Kidney glomerular epithelial cell (primary cell): ENCODE measurements around the gene SELENOO.
A peak's percentile ranks its signal among the peaks of the same experiment; 100 is the strongest.

Source experiments
- DNase-seq: peaks from one replicate; lab custom pipeline; 2025; lab: John Stamatoyannopoulos, UW

Gene SELENOO

DNA sequence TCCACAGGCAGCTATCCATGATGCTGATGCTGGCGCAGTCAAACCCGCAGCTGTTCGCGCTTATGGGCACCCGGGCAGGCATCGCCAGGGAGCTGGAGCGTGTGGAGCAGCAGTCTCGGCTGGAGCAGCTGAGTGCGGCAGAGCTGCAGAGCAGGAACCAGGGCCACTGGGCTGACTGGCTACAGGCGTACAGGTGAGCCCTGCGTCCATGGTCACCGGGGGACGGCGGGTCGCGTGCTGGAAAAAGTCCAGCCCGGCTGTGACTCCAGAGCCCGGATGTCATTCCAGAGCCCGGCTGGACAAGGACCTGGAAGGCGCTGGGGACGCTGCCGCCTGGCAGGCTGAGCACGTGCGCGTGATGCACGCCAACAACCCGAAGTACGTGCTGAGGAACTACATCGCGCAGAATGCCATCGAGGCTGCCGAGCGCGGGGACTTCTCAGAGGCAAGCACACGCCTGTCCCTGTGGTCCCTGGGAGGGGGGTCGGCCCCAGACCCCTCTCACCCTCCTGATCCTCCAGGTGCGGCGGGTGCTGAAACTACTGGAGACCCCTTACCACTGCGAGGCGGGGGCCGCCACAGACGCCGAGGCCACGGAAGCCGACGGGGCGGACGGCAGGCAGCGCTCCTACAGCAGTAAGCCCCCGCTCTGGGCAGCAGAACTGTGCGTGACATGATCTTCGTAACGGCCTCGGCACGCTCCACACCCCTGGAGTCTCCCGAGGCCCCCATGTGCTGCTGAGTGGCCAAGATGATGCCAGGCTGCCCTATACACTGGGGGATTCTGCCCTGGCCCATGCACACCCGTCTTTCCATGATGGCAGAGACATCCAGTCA, 16.1 kb downstream of the SELENOO start:
- DNase-seq, result no peak

DNA sequence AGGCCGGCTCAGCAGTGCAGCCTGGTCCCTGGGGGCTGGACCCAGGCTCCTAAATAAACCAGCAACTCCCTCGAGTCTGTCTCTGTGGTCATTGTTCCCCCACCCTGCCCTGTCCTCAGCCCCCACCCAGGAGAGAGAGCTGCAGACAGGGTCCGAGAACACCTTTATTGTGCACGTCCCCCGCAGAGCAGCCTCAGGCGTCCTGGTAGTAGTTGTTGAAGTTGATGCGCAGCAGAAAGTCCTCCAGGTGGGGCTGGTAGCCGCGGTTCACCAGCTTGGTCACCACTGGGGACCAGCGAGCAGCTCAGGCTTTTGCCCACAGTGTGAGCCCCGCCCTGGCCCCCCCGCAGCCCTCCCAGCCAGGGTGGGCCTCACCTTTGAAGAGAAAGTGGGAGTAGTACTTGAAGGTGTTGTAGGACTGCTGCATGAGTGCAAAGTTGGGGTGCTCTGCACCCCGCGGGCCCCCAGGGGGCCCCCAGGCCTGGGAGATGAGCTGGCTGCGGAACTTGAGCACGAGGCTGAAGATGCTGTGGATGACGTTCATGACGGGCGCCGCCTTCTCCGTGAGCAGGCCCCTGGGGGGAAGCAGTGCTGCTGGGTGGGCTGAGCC, 16.8 kb downstream of the SELENOO start:
- no peak for DNase-seq

DNA sequence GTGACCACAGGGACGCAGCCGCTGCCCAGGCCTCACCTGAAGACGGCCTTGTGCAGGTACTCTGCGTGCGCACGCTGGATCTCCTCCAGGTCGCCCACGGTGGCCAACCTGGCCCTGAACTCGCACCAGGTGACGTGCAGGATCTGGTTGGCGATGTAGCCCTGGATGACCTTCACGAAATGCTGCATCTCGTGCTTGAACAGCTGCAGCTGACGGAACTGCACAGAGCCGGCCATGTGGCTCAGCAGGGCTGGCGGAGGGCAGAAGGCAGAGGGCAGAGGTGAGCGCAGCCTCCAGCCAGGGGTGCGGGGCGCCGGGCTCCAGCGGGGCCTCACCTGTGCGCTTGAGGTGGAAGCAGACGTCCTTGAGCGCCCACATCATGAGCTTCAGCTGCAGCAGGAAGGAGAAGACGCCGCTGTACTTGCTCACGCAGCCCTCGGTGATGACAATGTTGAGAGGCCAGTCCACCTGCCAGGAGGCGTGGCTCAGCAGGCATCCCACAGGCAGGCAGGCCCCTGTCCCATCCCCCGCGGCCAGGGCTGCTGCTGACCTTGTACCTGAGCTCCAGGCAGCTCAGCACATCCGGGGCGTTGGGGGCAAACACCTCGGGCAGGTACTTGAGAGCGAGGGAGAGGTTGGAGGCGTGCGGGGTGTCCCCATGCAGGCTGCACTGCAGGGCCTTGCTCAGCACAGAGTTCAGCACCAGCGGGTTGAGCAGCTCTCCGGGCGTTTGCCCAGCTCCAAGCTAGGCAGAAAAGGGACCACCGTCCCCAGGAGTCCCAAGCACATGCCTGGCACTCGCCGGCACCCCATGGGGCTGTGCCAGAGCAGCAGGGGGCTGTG, 17.6 kb downstream of the SELENOO start:
- no peak for DNase-seq

DNA sequence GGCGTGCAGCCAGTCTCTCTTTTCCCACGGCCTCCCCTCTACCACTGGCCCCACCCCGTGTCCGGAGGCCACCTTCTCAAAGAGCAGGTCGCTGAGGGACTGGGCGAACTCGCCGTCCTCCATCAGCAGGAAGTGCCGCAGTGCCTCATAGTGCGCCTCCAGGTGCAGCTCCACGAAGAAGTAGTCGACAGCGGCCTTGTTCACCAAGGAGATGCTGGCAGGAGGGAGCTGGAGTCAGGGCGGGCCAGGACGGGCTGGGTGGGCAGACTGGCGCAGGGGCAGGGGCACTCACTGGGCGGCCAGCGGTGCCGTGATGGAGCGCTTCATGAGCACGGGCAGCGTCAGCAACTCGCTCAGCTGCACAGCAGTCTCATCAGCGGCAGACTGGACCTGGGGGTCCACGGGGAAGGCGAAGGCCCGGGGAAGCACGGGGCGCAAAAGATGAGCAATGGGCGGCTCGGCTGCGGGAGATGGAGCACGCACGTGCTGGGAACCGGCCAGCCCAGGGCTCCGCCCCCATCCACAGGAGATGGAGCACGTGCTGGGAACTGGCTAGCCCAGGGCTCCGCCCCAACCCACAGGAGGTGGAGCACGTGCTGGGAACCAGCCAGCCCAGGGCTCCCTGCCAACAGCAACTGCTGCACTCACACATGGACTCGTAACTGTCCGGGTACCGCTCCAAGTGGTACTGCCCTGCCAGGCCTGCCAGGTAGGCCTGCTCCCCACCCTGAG, 18.4 kb downstream of the SELENOO start:
- DNase-seq, result peak; percentile 7

DNA sequence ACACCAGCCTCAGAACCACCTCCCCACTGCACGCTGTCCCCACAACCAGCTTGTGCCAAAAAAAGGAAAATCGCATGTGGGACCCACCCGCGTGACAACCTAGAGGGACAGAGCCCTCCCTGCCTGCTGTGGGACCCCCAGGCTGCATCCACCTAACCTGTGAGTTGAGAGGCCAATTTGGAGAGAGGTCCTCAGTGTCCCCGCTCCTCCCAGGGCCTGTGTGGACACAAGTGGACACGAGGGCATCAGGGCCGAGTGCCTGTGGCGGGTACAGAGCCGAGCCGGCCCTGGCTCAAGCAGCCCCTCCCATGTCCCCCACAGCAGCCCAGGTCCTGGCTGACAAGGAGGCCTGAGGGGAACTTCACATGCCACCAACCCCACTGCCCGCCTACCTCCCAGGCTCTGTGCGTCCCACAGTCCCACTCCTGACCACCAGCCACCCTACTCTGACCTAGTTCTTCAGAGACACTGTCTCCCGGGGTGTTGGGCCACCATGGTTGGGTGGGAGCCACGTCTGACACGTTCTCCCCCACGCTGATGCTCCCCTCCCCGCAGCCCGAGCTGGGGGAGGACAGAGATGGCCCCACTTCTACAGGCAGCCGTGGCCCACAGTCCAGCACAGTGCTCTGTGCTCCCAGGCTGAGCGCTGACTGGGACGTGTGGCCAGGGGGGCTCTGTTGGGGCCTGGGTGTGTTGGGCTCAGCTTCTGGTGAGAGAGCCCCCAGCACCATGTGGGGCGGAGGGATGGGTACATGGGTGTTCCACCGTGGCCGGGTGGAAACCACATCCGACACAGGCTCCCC, 19.2 kb downstream of the SELENOO start:
- no peak for DNase-seq

DNA sequence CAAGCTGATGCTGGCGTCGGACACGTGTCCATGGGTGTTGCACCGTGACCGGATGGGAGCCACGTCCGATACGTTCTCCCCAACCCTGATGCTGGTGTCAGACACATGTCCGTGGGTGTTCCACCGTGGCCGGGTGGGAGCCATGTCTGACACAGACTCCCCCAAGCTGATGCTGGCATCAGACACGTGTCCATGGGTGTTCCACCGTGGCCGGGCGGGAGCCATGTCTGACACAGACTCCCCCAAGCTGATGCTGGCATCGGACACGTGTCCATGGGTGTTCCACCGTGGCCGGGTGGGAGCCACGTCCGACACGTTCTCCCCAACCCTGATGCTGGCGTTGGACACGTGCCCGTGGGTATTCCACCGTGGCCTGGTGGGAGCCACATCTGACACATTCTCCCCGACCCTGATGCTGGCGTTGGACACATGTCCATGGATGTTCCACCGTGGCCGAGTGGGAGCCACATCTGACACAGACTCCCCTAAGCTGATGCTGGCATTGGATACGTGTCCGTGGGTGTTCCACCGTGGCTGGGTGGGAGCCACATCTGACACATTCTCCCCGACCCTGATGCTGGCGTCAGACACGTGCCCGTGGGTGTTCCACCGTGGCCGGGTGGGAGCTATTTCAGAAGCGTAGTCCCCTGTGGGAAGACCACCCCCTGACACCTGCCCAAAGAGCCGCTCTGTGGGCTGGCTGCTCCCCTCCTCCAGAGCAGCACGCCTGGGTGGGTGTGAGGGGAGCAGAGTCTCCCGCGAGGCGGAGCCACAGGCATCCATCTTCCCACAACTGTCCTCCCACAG, 20.0 kb downstream of the SELENOO start:
- DNase-seq, result no peak

DNA sequence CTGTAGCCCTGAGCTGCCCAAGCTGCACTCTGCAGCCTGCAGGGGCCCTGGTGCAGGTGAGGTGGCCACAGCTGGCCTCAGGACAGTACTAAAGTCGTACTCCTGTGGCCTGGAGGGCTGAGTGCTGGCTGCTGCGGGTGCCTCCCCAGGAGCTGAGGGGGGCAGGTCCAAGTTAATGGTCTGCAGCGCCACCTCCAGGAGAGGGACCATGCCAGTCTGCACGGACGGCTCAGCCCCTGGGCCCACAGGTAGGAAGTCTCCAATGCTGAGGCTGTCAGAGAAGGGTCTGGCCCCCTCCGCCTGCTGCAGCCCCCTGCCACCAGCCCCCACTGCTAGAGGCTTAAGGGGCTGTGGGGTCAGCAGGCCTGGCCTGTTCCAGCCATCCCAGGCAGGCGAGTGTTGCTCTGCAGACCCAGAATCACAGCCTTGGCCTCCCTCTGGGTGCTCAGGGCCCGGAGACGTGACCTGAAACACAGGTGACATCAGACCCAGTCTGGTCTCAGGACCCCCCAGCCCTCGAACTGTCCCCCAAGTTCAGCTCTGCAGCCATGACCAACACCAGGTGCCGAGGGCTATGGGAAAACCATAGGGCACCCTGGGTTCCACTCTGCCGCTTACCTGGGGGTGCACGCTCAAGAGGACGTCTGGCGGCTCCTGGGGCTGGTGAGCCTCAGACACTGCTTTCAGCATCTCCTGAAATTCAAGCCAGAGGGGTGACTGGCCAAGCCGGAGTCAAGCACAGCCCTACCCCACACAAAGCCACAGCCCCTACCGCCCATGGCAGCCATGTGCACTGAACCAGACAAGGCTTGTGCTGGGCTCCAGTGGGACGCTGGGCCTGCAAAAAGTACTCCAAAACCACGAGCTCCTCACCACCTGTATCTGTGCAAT, 20.8 kb downstream of the SELENOO start:
- no peak for DNase-seq

DNA sequence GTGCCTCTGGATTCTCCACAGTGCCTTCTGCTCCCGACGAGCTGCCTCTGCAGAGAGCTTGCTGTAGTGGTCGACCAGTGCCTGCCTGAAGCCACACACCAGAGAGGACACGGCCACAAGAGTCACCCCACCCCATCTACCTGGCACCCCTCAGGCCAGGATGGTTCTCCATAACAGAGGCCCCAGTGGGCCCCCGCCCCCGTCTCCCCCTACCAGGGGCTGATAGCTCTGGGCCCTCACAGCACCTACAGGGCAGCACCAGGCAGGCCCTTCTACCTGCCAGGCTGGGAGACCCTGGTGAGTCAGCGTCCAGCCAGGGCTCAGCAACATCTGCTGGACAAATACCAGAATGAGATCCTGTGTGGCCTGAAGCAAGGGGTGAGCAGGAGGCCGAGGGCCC, 21.7 kb downstream of the SELENOO start:
- DNase-seq, result no peak

DNA sequence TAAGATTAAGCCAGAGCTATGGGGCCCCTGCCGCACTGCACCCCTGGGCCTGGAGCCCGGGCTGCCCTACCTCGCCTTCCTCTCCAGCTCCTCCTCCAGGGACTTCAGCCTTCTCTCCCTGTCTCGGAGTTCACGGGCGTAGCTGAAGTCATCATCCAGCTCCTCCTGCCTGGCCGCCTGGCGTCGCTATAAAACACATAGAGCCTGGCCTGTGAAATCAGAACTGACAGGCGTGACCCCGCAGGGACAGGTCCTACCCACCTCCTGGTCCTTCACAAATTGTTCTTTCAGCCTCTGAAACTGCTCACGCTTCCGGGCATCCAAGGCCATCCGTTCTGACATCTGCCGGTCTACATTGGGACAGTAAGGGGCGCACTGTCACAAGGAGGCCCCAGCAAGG, 23.3 kb downstream of the SELENOO start:
- no peak for DNase-seq

DNA sequence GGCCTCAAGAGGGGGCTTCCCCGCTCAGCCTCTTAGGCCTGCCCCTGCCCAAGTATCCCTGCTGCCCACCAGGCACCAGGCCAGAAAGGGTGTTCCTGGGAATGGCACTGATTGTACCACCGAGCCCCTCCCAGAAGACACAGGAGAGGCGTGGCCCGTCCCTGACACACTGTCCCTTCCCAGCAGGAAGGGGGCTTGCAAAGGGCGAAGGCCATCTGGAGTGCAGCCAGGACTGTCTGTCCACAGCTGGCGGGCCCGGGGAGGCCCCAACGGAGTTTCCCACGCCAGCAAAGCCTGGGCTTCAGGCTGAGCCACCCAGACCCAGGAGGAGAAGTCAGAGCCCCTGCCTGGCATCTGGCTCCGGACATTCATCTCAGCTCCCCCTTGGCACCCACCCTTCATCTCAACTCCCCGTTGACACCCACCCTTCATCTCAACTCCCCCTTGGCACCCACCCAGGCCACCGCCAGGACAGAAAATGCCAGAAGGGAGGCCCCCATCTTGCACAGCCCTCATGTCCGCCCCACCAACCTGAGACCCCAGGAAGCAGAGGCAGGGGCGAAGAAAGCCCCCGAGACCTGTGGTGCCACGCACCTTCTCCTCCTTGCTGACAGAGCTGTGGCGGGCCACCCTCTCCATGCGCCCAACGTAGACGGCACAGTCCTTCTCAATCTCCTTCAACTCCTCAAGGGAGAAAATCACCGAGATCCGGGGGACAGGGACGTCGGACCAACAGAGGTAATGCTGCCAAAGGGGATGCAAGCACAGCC, 24.6 kb downstream of the SELENOO start:
- no peak for DNase-seq

DNA sequence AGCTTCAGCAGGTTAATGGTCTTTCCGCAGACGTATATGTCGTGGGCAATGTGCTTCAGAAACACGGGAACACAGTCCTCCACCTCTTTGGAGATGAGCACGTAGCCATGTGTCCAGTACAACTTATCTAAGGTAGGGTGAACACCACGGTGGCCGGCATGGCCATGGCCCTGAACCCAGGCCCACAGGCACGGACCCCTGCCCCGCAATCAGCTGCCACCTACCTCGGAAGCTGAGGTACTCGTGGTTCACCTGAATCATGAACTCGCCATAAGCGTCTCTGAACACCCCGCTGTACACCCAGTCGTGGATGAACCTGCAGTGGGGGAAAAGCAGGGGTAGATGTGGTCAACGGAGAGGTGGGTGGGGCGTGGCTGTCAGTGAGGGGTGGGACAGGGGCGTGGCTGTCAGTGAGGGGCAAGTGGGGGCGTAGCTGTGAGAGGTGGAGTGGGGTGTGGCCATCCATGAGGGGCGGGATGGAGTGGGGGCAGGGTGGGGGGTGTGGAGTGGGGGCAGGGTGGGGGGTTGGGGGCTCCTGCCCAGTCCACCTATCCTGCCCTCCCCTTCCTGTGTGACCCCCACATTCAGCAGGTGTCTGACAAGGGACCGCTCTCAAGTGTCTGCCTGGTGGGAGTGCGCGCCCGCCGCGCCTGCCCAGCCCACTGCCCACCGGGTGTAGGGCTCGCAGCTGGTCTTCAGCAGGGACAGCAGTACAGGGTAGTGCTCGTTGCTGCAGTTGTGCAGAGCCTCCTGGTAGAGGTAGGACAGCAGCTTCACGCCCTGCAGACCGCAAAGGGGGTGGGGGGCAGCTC, 25.5 kb downstream of the SELENOO start:
- no peak for DNase-seq

DNA sequence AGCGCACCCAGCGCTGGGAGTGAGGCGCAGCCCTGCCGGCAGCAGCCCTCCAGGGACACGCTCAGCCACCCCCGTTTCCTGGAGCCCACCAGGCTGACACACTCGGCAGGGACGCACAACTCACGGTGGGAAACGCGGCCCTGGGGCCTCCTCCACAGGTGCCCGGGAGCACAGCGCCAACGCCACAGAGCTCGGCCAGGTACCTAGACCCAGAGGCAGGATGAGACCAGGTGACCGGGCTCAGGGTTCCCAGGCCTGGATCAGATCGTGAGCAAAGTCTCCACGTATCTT, 26.0 kb downstream of the SELENOO start:
- no peak for DNase-seq

DNA sequence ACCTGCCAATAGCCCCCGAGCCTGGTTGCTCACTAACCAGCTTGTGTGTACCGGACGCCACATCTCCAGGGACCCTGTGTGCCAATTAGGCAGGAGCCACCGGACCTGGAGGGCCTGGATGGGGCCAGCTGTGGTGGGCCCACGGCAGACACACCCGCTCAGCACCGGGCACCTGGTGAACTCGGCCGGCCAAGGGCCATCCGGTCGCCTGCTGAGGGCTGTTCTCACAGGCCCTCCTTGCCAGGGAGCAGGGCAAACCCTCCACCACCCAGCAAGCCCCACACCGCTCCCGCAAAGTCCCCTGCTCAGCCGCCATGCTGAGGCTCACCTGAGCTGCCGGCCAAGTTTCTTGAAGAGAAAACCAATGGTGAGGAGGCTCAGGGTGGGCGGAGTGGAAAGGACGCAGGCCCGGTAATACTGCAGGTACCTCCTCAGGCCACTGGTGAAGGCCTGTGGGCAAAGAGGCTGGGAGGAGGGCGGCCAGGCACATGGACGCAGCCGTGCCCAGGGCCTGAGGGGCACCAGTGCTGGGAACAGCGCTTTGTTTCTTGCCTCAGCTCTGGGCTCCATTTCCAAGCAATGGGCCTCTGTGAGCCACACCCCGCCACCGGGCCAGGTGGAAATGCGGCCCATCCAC, 26.9 kb downstream of the SELENOO start:
- DNase-seq, result no peak

DNA sequence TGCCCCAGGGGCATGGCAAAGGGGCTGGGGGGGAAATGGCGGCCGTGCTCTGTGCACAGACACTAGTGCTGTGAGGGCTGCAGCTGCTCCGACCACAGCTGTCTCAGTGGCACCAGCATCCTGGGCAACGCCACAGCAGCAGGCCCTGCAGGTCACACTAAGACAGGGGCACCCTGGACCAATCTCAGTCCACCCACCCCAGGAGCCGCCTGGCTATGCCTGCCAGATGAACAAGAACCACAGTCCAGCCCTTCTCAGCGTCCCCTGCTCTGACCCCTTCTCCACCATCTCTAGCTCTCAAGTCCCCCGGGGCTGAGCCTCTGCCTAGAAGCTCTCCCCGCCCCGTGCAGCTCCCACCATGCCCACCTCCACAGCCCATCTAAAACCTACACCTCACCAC, 27.6 kb downstream of the SELENOO start:
- DNase-seq, result no peak

DNA sequence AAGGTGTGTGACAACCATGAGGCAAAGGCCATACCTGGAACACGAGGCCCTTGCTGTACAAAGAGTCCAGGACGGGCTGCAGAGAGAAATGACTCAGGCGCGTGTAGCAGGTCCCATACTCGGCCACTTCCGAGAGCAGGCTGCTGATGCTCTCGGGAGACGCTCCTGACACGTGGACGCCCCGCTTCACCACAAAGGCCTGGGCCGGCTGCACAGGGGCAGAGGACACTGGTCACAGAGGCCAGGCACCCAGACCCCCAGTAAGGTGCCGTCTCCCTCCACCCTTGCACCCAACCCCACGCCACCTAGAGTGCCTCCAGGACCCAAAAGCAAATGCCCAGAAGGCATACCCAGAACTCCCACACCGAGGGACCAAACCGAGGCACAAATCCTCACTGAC, 28.6 kb downstream of the SELENOO start:
- DNase-seq, result no peak

DNA sequence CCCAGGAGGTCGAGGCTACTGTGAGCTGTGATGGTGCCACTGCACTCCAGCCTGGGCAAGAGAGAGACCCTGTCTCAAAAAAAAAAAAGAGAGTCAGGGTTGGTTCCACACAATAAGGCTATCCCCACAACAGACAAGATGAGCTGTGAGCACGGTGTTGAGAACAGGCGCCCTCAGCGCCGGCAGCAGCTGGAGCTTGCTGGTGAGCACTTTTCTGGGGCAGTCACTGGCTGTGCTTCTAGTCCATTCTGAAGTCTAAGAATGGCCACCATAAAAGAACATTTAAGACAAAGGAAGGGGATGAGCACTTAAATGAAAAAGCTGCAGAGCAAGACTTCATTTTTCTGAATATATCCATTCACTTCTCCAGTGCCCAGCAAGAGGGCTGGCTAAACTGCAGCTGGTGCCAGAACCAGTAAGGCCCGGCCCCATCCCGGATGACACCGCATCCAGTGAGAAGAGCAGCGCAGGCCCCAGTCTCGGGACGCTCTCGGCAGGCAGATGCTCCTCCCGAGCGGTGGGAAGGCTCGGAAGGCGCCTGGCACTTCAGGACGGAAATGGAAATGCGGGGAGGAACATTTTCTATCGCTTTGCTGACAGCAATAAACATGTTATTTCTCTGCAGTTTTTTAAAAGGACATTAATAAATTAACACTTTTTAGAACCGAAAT, 31.8 kb downstream of the SELENOO start:
- no peak for DNase-seq

DNA sequence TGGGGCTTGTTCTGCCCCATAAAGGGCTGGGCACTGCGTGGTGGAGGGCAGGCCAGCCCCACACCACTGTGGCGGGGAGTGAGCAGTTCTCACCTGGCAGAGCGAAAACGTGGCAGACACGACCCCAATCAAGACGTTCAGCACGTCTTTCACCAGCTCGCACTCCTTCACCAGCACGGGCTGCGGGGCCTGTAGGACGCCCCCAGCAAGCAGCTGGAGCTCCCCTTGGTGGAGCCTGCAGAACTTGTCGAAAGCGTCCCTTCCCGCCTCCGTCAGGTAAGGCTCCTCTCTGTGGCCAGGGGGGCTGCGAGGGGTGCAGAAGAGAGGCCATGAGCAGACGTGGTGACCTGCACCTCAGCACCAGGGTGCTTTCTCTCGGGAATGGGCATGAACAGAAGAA, 32.4 kb downstream of the SELENOO start:
- no peak for DNase-seq
